GM12878 (cell line): Measurements from ENCODE around the gene SEM1. TPM values are rescaled to one million over a fixed set of nuclear protein-coding genes. Genes with fewer than 3 reads are reported as not detected.

Experiments used
- ATAC-seq: fragments of 200-7000 bp; cut with Tn5 transposase; 3 replicates; pipeline ENCODE4 v1.9.1; 2020; ENCODE audit warnings: mild to moderate bottlenecking, moderate library complexity
- BruUV-seq: library from RNA; stranded (reverse); fragments of 400-500 nt; replicated peaks from 2 replicates; lab custom pipeline; 2021; lab: Mats Ljungman, UMichigan
- CTCF ChIA-PET: fragments of 300-600 bp; sonication (Branson Sonifier 250); formaldehyde crosslinking; extraction: SDS; loops from one replicate; lab custom pipeline; 2021; ENCODE audit warnings: inconsistent platforms; lab: Yijun Ruan, JAX
- POLR2A ChIA-PET: fragments of 350-600 bp; formaldehyde crosslinking; extraction: SDS; loops from one replicate; lab custom pipeline; 2021; ENCODE audit warnings: inconsistent platforms; lab: Charles Lee
- RAD21 ChIA-PET: fragments of 300-600 bp; sonication (Branson Sonifier 250); formaldehyde crosslinking; loops from one replicate; lab custom pipeline; 2023; ENCODE audit warnings: antibody characterized with exemption; ENCODE audit not compliant: unreplicated experiment; lab: Charles Lee
- SMC1A ChIA-PET: fragments of 300-600 bp; sonication (Branson Sonifier 250); formaldehyde crosslinking; loops from one replicate; lab custom pipeline; 2023; ENCODE audit not compliant: unreplicated experiment, uncharacterized antibody; lab: Charles Lee
- DNase-seq: peaks from one replicate; pipeline ENCODE4 v3.0.0-alpha.2; 2011; ENCODE audit warnings: low read depth, low spot score
- FAIRE-seq: peaks from 3 replicates; lab custom pipeline; 2011; peaks lifted over from hg19 to GRCh38; lab: Jason Lieb, UNC
- H2AFZ ChIP-seq: 2 replicates; pipeline ENCODE4 v1.6.0; 2011; ENCODE audit warnings: low read depth, low read length, control low read depth; ENCODE audit not compliant: control insufficient read depth
- H3K27ac ChIP-seq: 2 replicates; pipeline ENCODE4 v1.5.1; 2011; ENCODE audit warnings: control low read depth; ENCODE audit not compliant: control insufficient read depth, insufficient read depth
- H3K27me3 ChIP-seq, 2 experiments: replicated peaks in 1 of 2; 2 replicates each; pipeline versions ENCODE4 v1.6.0 to v1.6.1; 2011; ENCODE audit warnings: low read length in 1 of 2; ENCODE audit not compliant: control insufficient read depth in 2 of 2, insufficient read depth in 2 of 2
- H3K36me3 ChIP-seq, 2 experiments: 2 replicates each; pipeline ENCODE4 v1.5.1; 2011; ENCODE audit warnings: low read length in 1 of 2; ENCODE audit not compliant: control insufficient read depth in 2 of 2, insufficient read depth in 2 of 2
- H3K4me1 ChIP-seq: 2 replicates; pipeline ENCODE4 v1.6.1; 2011; ENCODE audit warnings: mild to moderate bottlenecking, low read length, moderate library complexity, mixed read lengths; ENCODE audit not compliant: control insufficient read depth, insufficient read depth
- H3K4me2 ChIP-seq: 2 replicates; pipeline ENCODE4 v1.6.0; 2011; ENCODE audit warnings: control low read depth; ENCODE audit not compliant: control insufficient read depth, insufficient read depth
- H3K4me3 ChIP-seq: fragments of 200-600 bp; sonication (generic); 2 replicates; pipeline ENCODE4 v1.5.1; 2016
- H3K79me2 ChIP-seq: 2 replicates; pipeline ENCODE4 v1.6.0; 2011; ENCODE audit warnings: low read length; ENCODE audit not compliant: control insufficient read depth, insufficient read depth
- H3K9ac ChIP-seq: 2 replicates; pipeline ENCODE4 v1.8.0; 2011; ENCODE audit warnings: low read length, control low read depth, mixed read lengths; ENCODE audit not compliant: control insufficient read depth, insufficient read depth
- H3K9me3 ChIP-seq: replicated peaks from 3 replicates; pipeline ENCODE4 v1.5.1; 2011; ENCODE audit warnings: mild to moderate bottlenecking, low read length; ENCODE audit not compliant: control insufficient read depth, insufficient read depth
- H4K20me1 ChIP-seq: 2 replicates; pipeline ENCODE4 v1.6.0; 2011; ENCODE audit not compliant: control insufficient read depth, insufficient read depth
- BACH1 ChIP-seq: fragments of 450-650 bp; IDR thresholded peaks from 2 replicates; pipeline ENCODE4 v1.6.1; 2017; ENCODE audit warnings: mild to moderate bottlenecking, borderline replicate concordance
- IRF4 ChIP-seq: IDR thresholded peaks from 2 replicates; pipeline ENCODE4 v1.6.1; 2011; ENCODE audit warnings: low read depth, low read length
- MTA3 ChIP-seq: IDR thresholded peaks from 2 replicates; pipeline ENCODE4 v1.6.1; 2012; ENCODE audit warnings: low read length, inconsistent platforms, borderline replicate concordance
- SPI1 ChIP-seq: IDR thresholded peaks from 2 replicates; pipeline ENCODE4 v1.6.1; 2011; ENCODE audit warnings: low read depth, mild to moderate bottlenecking, low read length, moderate library complexity, borderline replicate concordance; ENCODE audit not compliant: insufficient read depth
- whole genome bisulfite sequencing: methylation state at CpG from one replicate; pipeline ENCODE4 v1.1.6; 2016; ENCODE audit warnings: low lambda C conversion rate; ENCODE audit not compliant: insufficient replicate concordance, insufficient coverage; ENCODE audit errors: missing lambda C conversion rate; 5-methylcytosine and 5-hydroxymethylcytosine counted together
- in situ Hi-C: fragments of 300-500 bp; cut with MboI; formaldehyde crosslinking; loops from 9 replicates; pipeline ENCODE4 v1.14.3; 2018; ENCODE audit warnings: mixed read lengths
- intact Hi-C: fragments of 100-400 bp; cut with micrococcal nuclease; formaldehyde crosslinking; loops from one replicate; pipeline ENCODE4 v1.14.2; 2022; ENCODE audit not compliant: unreplicated experiment
- polyA plus RNA-seq, 11 experiments: library from polyadenylated mRNA; depleted of rRNA in 4 of 11; unstranded in 6 of 11; stranded (reverse) in 5 of 11; fragments of >200 nt; fragmentation: Nextera tagmentation in 4 of 11; fragmentation: Illumina TruSeq in 1 of 11; extraction: Ambion mirVana in 4 of 11; extraction: Trizol in 1 of 11; gene quantifications; 1 replicate in 1 of 11; 2 replicates in 10 of 11; pipeline versions ENCODE4 v1.2.1 to v1.2.3, GENCODE V29; 2011 to 2016; ENCODE audit warnings: inconsistent platforms in 2 of 11, missing spikeins in 2 of 11, low read depth in 1 of 11
- total RNA-seq, 4 experiments: library from RNA; depleted of rRNA in 3 of 4; stranded (reverse); fragments of >200 nt in 3 of 4; fragmentation: Illumina TruSeq in 1 of 4; extraction: Trizol in 1 of 4; gene quantifications; 2 replicates each; pipeline versions ENCODE4 v1.2.1 to v1.2.3, GENCODE V29; 2013 to 2021
- TF ChIP-seq, protein P1 (sequence below): fragments of 450-650 bp; IDR thresholded peaks from 2 replicates; pipeline ENCODE4 v1.6.1; 2016; ENCODE audit warnings: mild to moderate bottlenecking
- TF ChIP-seq, protein P2 (sequence below): fragments of 450-650 bp; IDR thresholded peaks from 2 replicates; pipeline ENCODE4 v1.6.1; 2016; ENCODE audit warnings: mild to moderate bottlenecking, moderate library complexity, borderline replicate concordance
- TF ChIP-seq, protein P3 (sequence below): fragments of 450-650 bp; IDR thresholded peaks from 2 replicates; pipeline ENCODE4 v1.6.1; 2017; ENCODE audit warnings: low read depth, mild to moderate bottlenecking, moderate library complexity
- TF ChIP-seq, protein P4 (sequence below): fragments of 450-650 bp; IDR thresholded peaks from 2 replicates; pipeline ENCODE4 v1.6.1; 2014; ENCODE audit warnings: mild to moderate bottlenecking

SEM1 gene
- total and polyA plus RNA-seq, 10 of the 15 experiments (the other 5 are each of a cell fraction or from before 2014, with no cell fraction given): 44.6 to 606 (median 356) TPM

GRCh38 chr7:96664793-96665192, 44.9 kb downstream of the SEM1 start:
- WGBS: 69% methylated on average over 2 of the region's 2 CpGs
- TF ChIP-seq SPI1: peak; percentile 32; the same call in 1 of the 2 replicates
- TF ChIP-seq, protein P1, sequence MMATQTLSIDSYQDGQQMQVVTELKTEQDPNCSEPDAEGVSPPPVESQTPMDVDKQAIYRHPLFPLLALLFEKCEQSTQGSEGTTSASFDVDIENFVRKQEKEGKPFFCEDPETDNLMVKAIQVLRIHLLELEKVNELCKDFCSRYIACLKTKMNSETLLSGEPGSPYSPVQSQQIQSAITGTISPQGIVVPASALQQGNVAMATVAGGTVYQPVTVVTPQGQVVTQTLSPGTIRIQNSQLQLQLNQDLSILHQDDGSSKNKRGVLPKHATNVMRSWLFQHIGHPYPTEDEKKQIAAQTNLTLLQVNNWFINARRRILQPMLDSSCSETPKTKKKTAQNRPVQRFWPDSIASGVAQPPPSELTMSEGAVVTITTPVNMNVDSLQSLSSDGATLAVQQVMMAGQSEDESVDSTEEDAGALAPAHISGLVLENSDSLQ: no peak
- TF ChIP-seq, all 136 proteins: peak for 1
- Histone ChIP-seq H3K36me3 (no peaks in the 10 kb centered on the region), H3K9me3 (no peaks in the 10 kb centered on the region), H2AFZ (no peak overlapping the region), H3K79me2 (no peaks in the 10 kb centered on the region), H3K27ac (no peak overlapping the region), H3K4me3 (no peak overlapping the region), H3K9ac (no peak overlapping the region), H3K4me1 (peaks cover 3% of the 10 kb centered on the region; the same call in 1 of the 2 replicates), H3K27me3 (no peaks in the 10 kb centered on the region), H3K4me2 (no peak overlapping the region), H4K20me1 (no peaks in the 10 kb centered on the region)
- FAIRE-seq: no peak
- ChIA-PET POLR2A (no interaction called here), RAD21 (no interaction called here), CTCF (interaction anchor here (0.7 to 0.9 kb wide), 2 partner anchors 20 to 363 kb away, joined by 3 to 4 read pairs; no protein-coding TSS in a partner anchor), SMC1A (no interaction called here)
- BruUV-seq: no TSS peak
- intact Hi-C loops (no loop called here), in situ Hi-C loops (no loop called here)
- no peak for DNase-seq
- ATAC-seq: peak; percentile 34

- WGBS: 43% methylated on average over 3 of the region's 3 CpGs
- no peak overlapping the region for H3K4me3 ChIP-seq
- FAIRE-seq (no peak), ATAC-seq (peak; percentile 43), DNase-seq (no peak)
- no TSS peak for BruUV-seq
- no peaks in the 10 kb centered on the region for H3K36me3 ChIP-seq
- H2AFZ ChIP-seq: no peak overlapping the region
- in situ Hi-C loops (no loop called here), intact Hi-C loops (no loop called here)
- no peaks in the 10 kb centered on the region for H3K79me2 ChIP-seq
- ChIA-PET SMC1A (no interaction called here), CTCF (no interaction called here), RAD21 (no interaction called here), POLR2A (no interaction called here)
- H3K4me1 ChIP-seq: peaks cover 3% of the 10 kb centered on the region; the same call in 1 of the 2 replicates
- H3K9me3 ChIP-seq: no peaks in the 10 kb centered on the region
- no peaks in the 10 kb centered on the region for H4K20me1 ChIP-seq
- no peak overlapping the region for H3K27ac ChIP-seq
- no peaks in the 10 kb centered on the region for H3K27me3 ChIP-seq
- H3K4me2 ChIP-seq: no peak overlapping the region
- H3K9ac ChIP-seq: no peak overlapping the region
- TF ChIP-seq IRF4 (no peak), MTA3 (no peak), BACH1 (no peak)
- TF ChIP-seq, protein P2, sequence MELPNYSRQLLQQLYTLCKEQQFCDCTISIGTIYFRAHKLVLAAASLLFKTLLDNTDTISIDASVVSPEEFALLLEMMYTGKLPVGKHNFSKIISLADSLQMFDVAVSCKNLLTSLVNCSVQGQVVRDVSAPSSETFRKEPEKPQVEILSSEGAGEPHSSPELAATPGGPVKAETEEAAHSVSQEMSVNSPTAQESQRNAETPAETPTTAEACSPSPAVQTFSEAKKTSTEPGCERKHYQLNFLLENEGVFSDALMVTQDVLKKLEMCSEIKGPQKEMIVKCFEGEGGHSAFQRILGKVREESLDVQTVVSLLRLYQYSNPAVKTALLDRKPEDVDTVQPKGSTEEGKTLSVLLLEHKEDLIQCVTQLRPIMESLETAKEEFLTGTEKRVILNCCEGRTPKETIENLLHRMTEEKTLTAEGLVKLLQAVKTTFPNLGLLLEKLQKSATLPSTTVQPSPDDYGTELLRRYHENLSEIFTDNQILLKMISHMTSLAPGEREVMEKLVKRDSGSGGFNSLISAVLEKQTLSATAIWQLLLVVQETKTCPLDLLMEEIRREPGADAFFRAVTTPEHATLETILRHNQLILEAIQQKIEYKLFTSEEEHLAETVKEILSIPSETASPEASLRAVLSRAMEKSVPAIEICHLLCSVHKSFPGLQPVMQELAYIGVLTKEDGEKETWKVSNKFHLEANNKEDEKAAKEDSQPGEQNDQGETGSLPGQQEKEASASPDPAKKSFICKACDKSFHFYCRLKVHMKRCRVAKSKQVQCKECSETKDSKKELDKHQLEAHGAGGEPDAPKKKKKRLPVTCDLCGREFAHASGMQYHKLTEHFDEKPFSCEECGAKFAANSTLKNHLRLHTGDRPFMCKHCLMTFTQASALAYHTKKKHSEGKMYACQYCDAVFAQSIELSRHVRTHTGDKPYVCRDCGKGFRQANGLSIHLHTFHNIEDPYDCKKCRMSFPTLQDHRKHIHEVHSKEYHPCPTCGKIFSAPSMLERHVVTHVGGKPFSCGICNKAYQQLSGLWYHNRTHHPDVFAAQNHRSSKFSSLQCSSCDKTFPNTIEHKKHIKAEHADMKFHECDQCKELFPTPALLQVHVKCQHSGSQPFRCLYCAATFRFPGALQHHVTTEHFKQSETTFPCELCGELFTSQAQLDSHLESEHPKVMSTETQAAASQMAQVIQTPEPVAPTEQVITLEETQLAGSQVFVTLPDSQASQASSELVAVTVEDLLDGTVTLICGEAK: no peak
- TF ChIP-seq, protein P3, sequence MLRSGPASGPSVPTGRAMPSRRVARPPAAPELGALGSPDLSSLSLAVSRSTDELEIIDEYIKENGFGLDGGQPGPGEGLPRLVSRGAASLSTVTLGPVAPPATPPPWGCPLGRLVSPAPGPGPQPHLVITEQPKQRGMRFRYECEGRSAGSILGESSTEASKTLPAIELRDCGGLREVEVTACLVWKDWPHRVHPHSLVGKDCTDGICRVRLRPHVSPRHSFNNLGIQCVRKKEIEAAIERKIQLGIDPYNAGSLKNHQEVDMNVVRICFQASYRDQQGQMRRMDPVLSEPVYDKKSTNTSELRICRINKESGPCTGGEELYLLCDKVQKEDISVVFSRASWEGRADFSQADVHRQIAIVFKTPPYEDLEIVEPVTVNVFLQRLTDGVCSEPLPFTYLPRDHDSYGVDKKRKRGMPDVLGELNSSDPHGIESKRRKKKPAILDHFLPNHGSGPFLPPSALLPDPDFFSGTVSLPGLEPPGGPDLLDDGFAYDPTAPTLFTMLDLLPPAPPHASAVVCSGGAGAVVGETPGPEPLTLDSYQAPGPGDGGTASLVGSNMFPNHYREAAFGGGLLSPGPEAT: no peak
- TF ChIP-seq, protein P4, sequence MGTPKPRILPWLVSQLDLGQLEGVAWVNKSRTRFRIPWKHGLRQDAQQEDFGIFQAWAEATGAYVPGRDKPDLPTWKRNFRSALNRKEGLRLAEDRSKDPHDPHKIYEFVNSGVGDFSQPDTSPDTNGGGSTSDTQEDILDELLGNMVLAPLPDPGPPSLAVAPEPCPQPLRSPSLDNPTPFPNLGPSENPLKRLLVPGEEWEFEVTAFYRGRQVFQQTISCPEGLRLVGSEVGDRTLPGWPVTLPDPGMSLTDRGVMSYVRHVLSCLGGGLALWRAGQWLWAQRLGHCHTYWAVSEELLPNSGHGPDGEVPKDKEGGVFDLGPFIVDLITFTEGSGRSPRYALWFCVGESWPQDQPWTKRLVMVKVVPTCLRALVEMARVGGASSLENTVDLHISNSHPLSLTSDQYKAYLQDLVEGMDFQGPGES: no peak
Measured at GRCh38 chr7:96663871-96664445, 45.7 kb downstream of the SEM1 start.
